Panc1 (cell line): ENCODE results near the gene EGFR. TPM values are rescaled to one million over a fixed set of nuclear protein-coding genes. Genes with fewer than 3 reads are reported as not detected.
A peak's percentile ranks its signal among the peaks of the same experiment; 100 is the strongest.

ENCODE experiments used
- ATAC-seq: fragments of 200-7000 bp; cut with Tn5 transposase; 2 replicates; pipeline ENCODE4 v1.9.1; 2020; ENCODE audit warnings: mild to moderate bottlenecking, moderate library complexity
- BruUV-seq: library from RNA; stranded (reverse); fragments of 400-500 nt; replicated peaks from 2 replicates; lab custom pipeline; 2021; lab: Mats Ljungman, UMichigan
- CTCF ChIA-PET: fragments of 300-600 bp; sonication (Branson Sonifier 250); formaldehyde crosslinking; loops from one replicate; lab custom pipeline; 2022; ENCODE audit warnings: antibody characterized with exemption; lab: Charles Lee
- POLR2A ChIA-PET: fragments of 300-600 bp; sonication (Branson Sonifier 250); formaldehyde crosslinking; loops from one replicate; lab custom pipeline; 2022; ENCODE audit warnings: antibody characterized with exemption; lab: Charles Lee
- DNase-seq: peaks from one replicate; pipeline ENCODE4 v3.0.0-alpha.2; 2010; ENCODE audit warnings: low read depth, low spot score
- H3K27ac ChIP-seq: 2 replicates; pipeline ENCODE4 v1.5.1; 2011; ENCODE audit warnings: mild to moderate bottlenecking, low read length, inconsistent platforms
- H3K27me3 ChIP-seq: fragments of 200-500 bp; sonication (Bioruptor generic); 2 replicates; pipeline ENCODE4 v1.6.0; 2014; ENCODE audit warnings: low read length, inconsistent platforms; ENCODE audit not compliant: control insufficient read depth, insufficient read depth
- H3K36me3 ChIP-seq: fragments of 200-500 bp; sonication (Bioruptor generic); 2 replicates; pipeline ENCODE4 v1.5.1; 2014; ENCODE audit warnings: inconsistent platforms, mild to moderate bottlenecking, low read length, moderate library complexity; ENCODE audit not compliant: control insufficient read depth, insufficient read depth
- H3K4me1 ChIP-seq: 2 replicates; pipeline ENCODE4 v1.5.1; 2011; ENCODE audit warnings: inconsistent platforms, mild to moderate bottlenecking, low read length, moderate library complexity; ENCODE audit not compliant: control insufficient read depth, insufficient read depth
- H3K4me3 ChIP-seq, 2 experiments: 2 replicates each; pipeline ENCODE4 v1.5.1; 2011 to 2012; ENCODE audit warnings: low read depth in 2 of 2, low read length in 2 of 2, mild to moderate bottlenecking in 2 of 2, inconsistent platforms in 1 of 2, moderate library complexity in 1 of 2
- H3K9me3 ChIP-seq: fragments of 200-500 bp; sonication (Bioruptor generic); 2 replicates; pipeline ENCODE4 v1.5.1; 2014; ENCODE audit warnings: low read depth, mild to moderate bottlenecking, inconsistent platforms, low read length, moderate library complexity; ENCODE audit not compliant: control insufficient read depth, insufficient read depth
- POLR2AphosphoS5 ChIP-seq: IDR thresholded peaks from 2 replicates; pipeline ENCODE4 v1.6.1; 2012; ENCODE audit warnings: mild to moderate bottlenecking, low read depth, low read length, moderate library complexity
- SIN3A ChIP-seq: IDR thresholded peaks from 2 replicates; pipeline ENCODE4 v1.6.1; 2012; ENCODE audit warnings: low read depth, mild to moderate bottlenecking, low read length, moderate library complexity, borderline replicate concordance; ENCODE audit not compliant: insufficient read depth
- TCF7L2 ChIP-seq: IDR thresholded peaks from 2 replicates; pipeline ENCODE4 v1.6.1; 2011; ENCODE audit warnings: mild to moderate bottlenecking, low read depth, low read length, inconsistent platforms
- in situ Hi-C: cut with HindIII; loops from 2 replicates; pipeline ENCODE4 v1.10.0; 2016; ENCODE audit warnings: low sequenced_read_pairs, low pct_unique_long_range_greater_than_20kb
- intact Hi-C: fragments of 100-400 bp; cut with micrococcal nuclease; formaldehyde crosslinking; loops from one replicate; pipeline ENCODE4 v1.10.0; 2022; ENCODE audit not compliant: unreplicated experiment
- total RNA-seq: library from RNA; stranded (reverse); gene quantifications from one replicate; pipeline ENCODE4 v1.2.1, GENCODE V29; 2021; ENCODE audit not compliant: unreplicated experiment
- TF ChIP-seq, protein P1 (sequence below): fragments of 450-650 bp; IDR thresholded peaks from 2 replicates; pipeline ENCODE4 v1.5.1; 2017; ENCODE audit warnings: mild to moderate bottlenecking
- TF ChIP-seq, protein P2 (sequence below), 2 experiments: IDR thresholded peaks; 2 replicates each; pipeline ENCODE4 v1.6.1; 2011 to 2012; ENCODE audit warnings: low read depth in 2 of 2, control low read depth in 1 of 2, low read length in 1 of 2, mild to moderate bottlenecking in 1 of 2, moderate library complexity in 1 of 2; ENCODE audit not compliant: insufficient read depth in 1 of 2

Gene EGFR
- total RNA-seq, 1 experiment from 2014 or later = 156 TPM

GRCh38 chr7:55104123-55104522 is 85.3 kb downstream of the EGFR start:
- Histone ChIP-seq H3K27me3 (no peaks in the 10 kb centered on the region), H3K4me1 (peaks cover 68% of the 10 kb centered on the region), H3K27ac (no peak overlapping the region), H3K4me3 (no peak overlapping the region), H3K9me3 (no peaks in the 10 kb centered on the region), H3K36me3 (no peaks in the 10 kb centered on the region)
- DNase-seq (no peak), ATAC-seq (no peak)
- in situ Hi-C loops (no loop called here), intact Hi-C loops (no loop called here)
- no TSS peak for BruUV-seq
- TF ChIP-seq, protein P1, sequence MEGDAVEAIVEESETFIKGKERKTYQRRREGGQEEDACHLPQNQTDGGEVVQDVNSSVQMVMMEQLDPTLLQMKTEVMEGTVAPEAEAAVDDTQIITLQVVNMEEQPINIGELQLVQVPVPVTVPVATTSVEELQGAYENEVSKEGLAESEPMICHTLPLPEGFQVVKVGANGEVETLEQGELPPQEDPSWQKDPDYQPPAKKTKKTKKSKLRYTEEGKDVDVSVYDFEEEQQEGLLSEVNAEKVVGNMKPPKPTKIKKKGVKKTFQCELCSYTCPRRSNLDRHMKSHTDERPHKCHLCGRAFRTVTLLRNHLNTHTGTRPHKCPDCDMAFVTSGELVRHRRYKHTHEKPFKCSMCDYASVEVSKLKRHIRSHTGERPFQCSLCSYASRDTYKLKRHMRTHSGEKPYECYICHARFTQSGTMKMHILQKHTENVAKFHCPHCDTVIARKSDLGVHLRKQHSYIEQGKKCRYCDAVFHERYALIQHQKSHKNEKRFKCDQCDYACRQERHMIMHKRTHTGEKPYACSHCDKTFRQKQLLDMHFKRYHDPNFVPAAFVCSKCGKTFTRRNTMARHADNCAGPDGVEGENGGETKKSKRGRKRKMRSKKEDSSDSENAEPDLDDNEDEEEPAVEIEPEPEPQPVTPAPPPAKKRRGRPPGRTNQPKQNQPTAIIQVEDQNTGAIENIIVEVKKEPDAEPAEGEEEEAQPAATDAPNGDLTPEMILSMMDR = no peak
- TF ChIP-seq POLR2AphosphoS5 (no peak), SIN3A (no peak), TCF7L2 (no peak)
- TF ChIP-seq, protein P2, sequence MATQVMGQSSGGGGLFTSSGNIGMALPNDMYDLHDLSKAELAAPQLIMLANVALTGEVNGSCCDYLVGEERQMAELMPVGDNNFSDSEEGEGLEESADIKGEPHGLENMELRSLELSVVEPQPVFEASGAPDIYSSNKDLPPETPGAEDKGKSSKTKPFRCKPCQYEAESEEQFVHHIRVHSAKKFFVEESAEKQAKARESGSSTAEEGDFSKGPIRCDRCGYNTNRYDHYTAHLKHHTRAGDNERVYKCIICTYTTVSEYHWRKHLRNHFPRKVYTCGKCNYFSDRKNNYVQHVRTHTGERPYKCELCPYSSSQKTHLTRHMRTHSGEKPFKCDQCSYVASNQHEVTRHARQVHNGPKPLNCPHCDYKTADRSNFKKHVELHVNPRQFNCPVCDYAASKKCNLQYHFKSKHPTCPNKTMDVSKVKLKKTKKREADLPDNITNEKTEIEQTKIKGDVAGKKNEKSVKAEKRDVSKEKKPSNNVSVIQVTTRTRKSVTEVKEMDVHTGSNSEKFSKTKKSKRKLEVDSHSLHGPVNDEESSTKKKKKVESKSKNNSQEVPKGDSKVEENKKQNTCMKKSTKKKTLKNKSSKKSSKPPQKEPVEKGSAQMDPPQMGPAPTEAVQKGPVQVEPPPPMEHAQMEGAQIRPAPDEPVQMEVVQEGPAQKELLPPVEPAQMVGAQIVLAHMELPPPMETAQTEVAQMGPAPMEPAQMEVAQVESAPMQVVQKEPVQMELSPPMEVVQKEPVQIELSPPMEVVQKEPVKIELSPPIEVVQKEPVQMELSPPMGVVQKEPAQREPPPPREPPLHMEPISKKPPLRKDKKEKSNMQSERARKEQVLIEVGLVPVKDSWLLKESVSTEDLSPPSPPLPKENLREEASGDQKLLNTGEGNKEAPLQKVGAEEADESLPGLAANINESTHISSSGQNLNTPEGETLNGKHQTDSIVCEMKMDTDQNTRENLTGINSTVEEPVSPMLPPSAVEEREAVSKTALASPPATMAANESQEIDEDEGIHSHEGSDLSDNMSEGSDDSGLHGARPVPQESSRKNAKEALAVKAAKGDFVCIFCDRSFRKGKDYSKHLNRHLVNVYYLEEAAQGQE (IDR thresholded peaks at IDR 0.05; ENCODE audit: insufficient read depth in 1 of 2, low read depth in 2 of 2, low read length in 1 of 2) = no peak
- ChIA-PET CTCF (no interaction called here), POLR2A (no interaction called here)

DNA sequence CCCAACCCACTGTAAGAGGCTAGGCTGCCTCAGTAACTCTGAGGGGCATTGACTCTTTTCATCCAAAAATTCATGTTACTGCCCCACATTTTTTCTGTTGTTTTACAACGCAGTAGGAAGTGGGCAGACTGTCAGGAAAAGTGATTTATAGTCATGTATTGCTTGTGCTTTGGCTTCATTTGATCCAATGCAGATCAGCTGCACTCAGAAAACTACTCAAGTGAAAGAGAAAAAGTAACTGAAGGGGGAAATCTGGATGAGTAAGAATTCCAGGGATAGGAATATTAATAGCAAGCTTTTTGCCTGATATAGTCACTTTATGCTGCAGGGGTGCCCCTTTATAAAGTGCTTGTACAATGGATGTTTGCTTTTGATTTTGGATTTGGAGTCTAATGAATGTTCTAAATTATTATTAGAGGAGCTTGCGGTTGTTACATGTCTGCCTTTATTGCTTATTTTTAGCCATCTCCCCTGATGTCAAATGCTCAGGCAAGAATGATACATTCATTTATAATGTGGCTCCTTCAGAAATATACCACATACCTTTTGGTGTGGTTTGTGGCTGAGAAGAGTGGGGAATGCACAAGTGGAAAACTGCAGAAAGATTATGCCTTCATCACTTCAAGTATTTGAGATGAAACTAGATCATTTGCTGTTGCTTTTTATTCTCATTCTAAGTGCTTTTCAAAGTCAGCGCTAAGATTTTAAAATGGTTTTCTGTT is 86.1 kb downstream of the EGFR start:
- ATAC-seq (no peak), DNase-seq (no peak)
- TF ChIP-seq, protein P1 = no peak
- no peak for TF ChIP-seq SIN3A
- TF ChIP-seq, protein P2 (IDR thresholded peaks at IDR 0.05; ENCODE audit: insufficient read depth in 1 of 2, low read depth in 2 of 2, low read length in 1 of 2) = no peak
- no peak for TF ChIP-seq TCF7L2
- TF ChIP-seq POLR2AphosphoS5 = no peak
- no TSS peak for BruUV-seq
- POLR2A ChIA-PET = no interaction called here
- intact Hi-C loops (no loop called here), in situ Hi-C loops (no loop called here)
- Histone ChIP-seq H3K4me3 (no peak overlapping the region), H3K4me1 (peaks cover 68% of the 10 kb centered on the region), H3K27me3 (no peaks in the 10 kb centered on the region), H3K9me3 (no peaks in the 10 kb centered on the region), H3K27ac (peak overlapping the region; percentile 63), H3K36me3 (no peaks in the 10 kb centered on the region)
- CTCF ChIA-PET = no interaction called here
